Muscle of leg (tissue), 11 donors: ENCODE data around the gene SP2. TPM values are rescaled to one million over a fixed set of nuclear protein-coding genes. Genes with fewer than 3 reads are reported as not detected.
"Not testable (repeated sequence)": the region's sequence is repeated elsewhere in the genome, so short reads cannot be mapped to it uniquely, and the experiment has no call there.

ENCODE experiments used
- DNase-seq: peaks from one replicate; pipeline ENCODE4 v3.0.0; 2013
- H3K27ac ChIP-seq: one replicate; pipeline ENCODE4 v1.5.1; 2013; ENCODE audit warnings: mild to moderate bottlenecking, low read length, control low read depth
- H3K27me3 ChIP-seq: one replicate; pipeline ENCODE4 v1.6.1; 2013; ENCODE audit warnings: low read length; ENCODE audit not compliant: control insufficient read depth, insufficient read depth
- H3K36me3 ChIP-seq: one replicate; pipeline ENCODE4 v1.6.1; 2013; ENCODE audit warnings: low read length; ENCODE audit not compliant: control insufficient read depth, insufficient read depth
- H3K4me1 ChIP-seq: one replicate; pipeline ENCODE4 v1.6.1; 2013; ENCODE audit warnings: low read length; ENCODE audit not compliant: control insufficient read depth, insufficient read depth
- H3K4me3 ChIP-seq: one replicate; pipeline ENCODE4 v1.5.1; 2013; ENCODE audit warnings: low read length, control low read depth
- H3K9me3 ChIP-seq: replicated peaks from 2 replicates; pipeline ENCODE4 v1.6.1; 2013; ENCODE audit warnings: low read depth, low read length; ENCODE audit not compliant: control insufficient read depth
- WGBS: methylation state at CpG from one replicate; pipeline ENCODE4 v1.1.5; 2013; ENCODE audit warnings: missing lambda C conversion rate; ENCODE audit not compliant: insufficient coverage; 5-methylcytosine and 5-hydroxymethylcytosine counted together
- polyA plus RNA-seq, 8 donors: library from polyadenylated mRNA; unstranded; fragments of 120-200 nt; gene quantifications; one replicate each; pipeline versions ENCODE4 v1.2.1 to v1.2.3, GENCODE V29; 2013; ENCODE audit warnings: inconsistent platforms in 1 of 8, low replicate concordance in 1 of 8; ENCODE audit not compliant: insufficient read length in 8 of 8, insufficient read depth in 1 of 8
- total RNA-seq: library from RNA; stranded (reverse); fragments of 120-200 nt; gene quantifications from one replicate; pipeline ENCODE4 v1.2.4, GENCODE V29; 2013

SP2 gene
- total and polyA plus RNA-seq, 9 donors, result 2.0 to 19.5 (median 16.0) TPM

DNA sequence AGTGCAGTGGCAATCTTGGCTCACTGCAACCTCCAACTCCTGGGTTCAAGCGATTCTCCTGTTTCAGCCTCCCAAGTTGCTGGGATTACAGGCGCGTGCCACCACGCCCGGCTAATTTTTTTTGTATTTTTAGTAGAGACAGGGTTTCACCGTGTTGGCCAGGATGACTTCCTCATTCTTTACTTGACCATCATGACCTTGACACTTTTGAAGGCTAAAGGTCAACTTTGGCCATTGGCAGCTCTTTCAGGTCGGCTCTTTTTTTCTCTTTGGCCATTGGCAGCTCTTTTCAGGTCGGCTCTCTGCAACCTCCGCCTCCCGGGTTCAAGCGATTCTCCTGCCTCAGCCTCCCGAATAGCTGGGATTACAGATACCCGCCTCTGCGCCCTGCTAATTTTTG is 23.9 kb downstream of the SP2 start:
- H3K27me3 ChIP-seq, H3K27ac ChIP-seq, H3K9me3 ChIP-seq, H3K4me3 ChIP-seq, DNase-seq: not testable (repeated sequence)
- peaks cover 57% of the 10 kb centered on the region for H3K36me3 ChIP-seq
- H3K4me1 ChIP-seq, result peaks cover 14% of the 10 kb centered on the region
- 95% methylated on average over 5 of the region's 14 CpGs for WGBS

DNA sequence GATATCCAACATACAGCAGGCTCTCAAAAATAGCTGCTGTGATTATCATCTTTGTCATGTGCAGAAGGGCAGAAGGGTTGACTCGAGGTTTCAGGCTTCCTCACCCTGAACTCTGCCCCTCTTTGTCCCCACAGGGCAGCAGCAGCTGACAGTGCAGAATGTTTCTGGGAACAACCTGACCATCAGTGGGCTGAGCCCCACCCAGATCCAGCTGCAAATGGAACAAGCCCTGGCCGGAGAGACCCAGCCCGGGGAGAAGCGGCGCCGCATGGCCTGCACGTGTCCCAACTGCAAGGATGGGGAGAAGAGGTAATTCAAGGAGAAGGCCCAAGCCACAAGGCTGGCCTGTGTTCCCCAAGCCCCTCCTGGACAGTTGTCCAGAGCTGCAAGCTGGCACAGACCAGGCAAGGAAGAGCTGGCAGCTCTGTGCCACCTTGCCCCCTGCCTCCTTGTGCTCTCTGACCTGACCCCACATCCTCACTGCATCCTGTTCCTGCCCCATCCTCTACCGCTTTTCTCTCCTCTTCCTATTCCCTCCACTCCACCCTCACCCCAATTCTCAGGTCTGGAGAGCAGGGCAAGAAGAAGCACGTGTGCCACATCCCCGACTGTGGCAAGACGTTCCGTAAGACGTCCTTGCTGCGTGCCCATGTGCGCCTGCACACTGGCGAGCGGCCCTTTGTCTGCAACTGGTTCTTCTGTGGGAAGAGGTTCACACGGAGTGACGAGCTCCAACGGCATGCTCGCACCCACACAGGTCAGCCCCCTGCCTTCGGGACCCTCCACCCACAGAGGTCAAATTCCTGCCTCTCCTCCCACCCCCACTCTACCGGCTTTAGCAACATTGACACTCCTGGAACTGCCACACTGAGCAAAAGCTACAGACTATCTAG is 29.0 kb downstream of the SP2 start:
- no peaks in the 10 kb centered on the region for H3K9me3 ChIP-seq
- H3K4me3 ChIP-seq, result no peak overlapping the region
- H3K36me3 ChIP-seq, result peaks cover 75% of the 10 kb centered on the region
- no peak overlapping the region for H3K27ac ChIP-seq
- no peak for DNase-seq
- 86% methylated on average over 14 of the region's 23 CpGs for WGBS
- H3K4me1 ChIP-seq, result peaks cover 13% of the 10 kb centered on the region
- no peaks in the 10 kb centered on the region for H3K27me3 ChIP-seq

DNA sequence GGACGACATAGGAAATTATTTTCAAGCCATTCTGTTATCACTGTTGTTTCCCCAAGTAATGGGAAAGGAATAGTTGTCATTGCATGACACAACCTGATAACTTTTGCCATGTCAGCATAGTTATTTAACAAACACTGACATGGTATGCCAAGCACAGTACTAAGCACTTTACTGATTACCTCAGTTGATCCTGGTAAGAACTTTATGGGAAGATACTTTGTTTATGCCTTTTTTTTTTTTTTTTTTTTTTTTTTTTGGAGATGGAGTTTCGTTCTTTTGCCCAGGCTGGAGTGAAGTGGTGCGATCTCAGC is 29.6 kb downstream of the SP2 start:
- Histone ChIP-seq H3K4me3 (no peak overlapping the region), H3K36me3 (peaks cover 80% of the 10 kb centered on the region), H3K9me3 (no peaks in the 10 kb centered on the region), H3K4me1 (peaks cover 19% of the 10 kb centered on the region), H3K27ac (no peak overlapping the region), H3K27me3 (no peaks in the 10 kb centered on the region)
- WGBS, result no CpG with 5 or more reads among the region's 3 CpGs
- no peak for DNase-seq

DNA sequence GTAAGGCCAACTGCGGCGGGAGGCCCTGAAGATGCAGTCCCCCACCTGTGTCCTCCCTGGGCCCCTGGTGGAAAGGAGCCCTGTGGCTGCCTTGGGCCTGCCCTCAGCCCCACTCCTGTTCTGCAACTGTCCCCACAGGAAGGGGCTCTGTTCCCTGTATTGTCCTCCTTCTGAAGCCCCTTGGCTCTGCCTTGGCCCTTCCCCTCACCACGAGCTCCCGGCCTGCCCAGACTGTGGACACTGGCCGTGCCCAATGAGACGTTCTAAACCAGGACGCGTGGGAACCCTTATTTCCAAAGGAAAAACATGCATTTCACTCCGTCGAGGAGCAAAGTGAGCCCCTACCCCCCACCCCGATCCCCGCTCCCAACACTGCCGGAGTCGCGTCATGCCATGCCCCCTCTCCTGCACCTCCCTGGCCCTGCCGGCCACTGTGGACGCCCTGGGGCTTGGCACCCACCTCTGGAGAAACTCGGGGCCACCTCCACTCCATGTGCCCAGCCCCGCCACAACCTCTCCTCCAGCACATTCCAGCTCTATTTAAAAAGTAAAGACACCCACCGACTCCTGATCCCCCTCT is 31.9 kb downstream of the SP2 start:
- DNase-seq, result no peak
- whole genome bisulfite sequencing, result 91% methylated on average over 14 of the region's 20 CpGs
- H3K4me1 ChIP-seq, result peaks cover 21% of the 10 kb centered on the region
- H3K27me3 ChIP-seq, result no peaks in the 10 kb centered on the region
- H3K27ac ChIP-seq, result no peak overlapping the region
- no peaks in the 10 kb centered on the region for H3K9me3 ChIP-seq
- no peak overlapping the region for H3K4me3 ChIP-seq
- peaks cover 72% of the 10 kb centered on the region for H3K36me3 ChIP-seq

DNA sequence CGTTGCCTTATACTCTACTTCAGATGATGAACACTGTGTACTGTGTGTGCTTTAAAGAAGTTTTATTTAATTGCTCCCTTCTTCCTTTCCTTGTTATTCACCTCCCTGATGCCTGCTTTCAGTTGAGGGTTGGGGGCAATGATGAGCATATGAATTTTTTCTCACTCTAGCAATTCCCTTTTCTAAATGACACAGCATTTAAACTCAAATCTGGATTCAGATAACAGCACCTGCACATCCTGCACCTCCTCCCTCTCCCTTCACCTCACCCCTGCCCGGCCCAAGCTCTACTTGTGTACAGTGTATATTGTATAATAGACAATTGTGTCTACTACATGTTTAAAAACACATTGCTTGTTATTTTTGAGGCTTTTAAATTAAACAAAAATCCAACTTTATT is 32.4 kb downstream of the SP2 start:
- Histone ChIP-seq H3K9me3 (no peaks in the 10 kb centered on the region), H3K27ac (peak overlapping the region; percentile 84), H3K27me3 (no peaks in the 10 kb centered on the region), H3K36me3 (peaks cover 67% of the 10 kb centered on the region), H3K4me3 (no peak overlapping the region), H3K4me1 (peaks cover 21% of the 10 kb centered on the region)
- no peak for DNase-seq
- no CpG with 5 or more reads among the region's 2 CpGs for WGBS

DNA sequence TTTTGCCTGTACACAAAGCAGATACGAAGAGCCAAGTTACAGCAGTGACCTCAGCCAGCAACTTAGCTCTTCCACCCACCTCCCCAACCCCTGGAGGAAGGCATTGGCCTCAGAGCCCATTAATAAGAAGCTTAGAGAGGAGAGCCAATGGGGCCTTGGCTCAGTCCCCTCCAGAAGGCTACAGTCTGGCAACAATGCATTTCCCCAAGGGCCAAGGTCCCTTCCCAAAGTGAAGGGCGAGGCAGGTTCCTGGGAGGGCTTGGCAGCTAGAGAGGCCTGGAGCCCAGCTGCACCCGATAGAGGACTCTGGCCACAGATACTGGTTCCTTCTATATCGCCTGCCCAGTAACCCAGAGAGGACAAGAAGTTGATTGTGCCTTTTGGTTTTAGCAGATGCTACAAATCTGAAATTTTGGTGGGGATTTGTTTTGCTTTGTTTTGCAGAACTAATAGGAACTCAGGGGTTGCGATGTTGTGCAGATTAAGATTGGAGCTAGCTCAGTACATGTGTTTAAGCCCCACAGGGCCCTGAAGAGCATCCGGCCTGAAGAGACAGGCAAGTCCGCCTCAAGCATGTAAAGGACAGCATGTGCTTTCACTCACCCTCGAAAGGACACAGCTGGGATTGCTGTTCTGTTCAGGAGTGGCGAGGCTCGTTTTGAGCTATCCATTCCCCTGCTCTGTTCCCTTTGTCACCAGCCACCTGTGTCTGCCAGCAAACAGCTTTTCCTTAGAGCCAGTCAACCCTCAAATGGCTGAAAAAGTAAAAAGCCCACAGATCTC is 33.4 kb downstream of the SP2 start:
- Histone ChIP-seq H3K27ac (peak overlapping the region; percentile 84), H3K27me3 (no peaks in the 10 kb centered on the region), H3K4me1 (peaks cover 21% of the 10 kb centered on the region), H3K36me3 (peaks cover 58% of the 10 kb centered on the region), H3K4me3 (no peak overlapping the region), H3K9me3 (no peaks in the 10 kb centered on the region)
- peak; percentile 91 for DNase-seq
- WGBS, result 40% methylated on average over 8 of the region's 10 CpGs

DNA sequence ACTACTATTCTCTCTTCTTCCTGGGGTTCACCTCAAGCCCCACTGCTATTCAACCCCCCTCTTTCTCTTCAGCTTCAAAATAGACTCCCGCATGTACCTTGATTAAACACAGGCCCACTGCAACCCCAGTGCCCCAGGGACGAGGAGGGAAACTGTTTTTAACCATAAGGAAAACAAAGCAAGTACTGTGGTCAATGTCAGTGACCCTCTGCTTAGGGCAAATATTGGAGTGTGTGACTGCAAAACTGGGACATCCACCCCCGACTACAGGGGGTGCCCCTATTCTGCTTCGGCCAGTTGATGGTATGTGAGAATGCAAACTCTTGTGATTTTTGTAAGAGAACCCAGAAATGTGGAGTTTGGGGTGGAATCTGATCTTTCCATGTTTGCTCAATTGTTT is 35.8 kb downstream of the SP2 start:
- WGBS, result 90% methylated on average over 2 of the region's 4 CpGs
- Histone ChIP-seq H3K9me3 (no peaks in the 10 kb centered on the region), H3K36me3 (peaks cover 38% of the 10 kb centered on the region), H3K4me3 (no peak overlapping the region), H3K27ac (no peak overlapping the region), H3K4me1 (peaks cover 21% of the 10 kb centered on the region), H3K27me3 (no peaks in the 10 kb centered on the region)
- DNase-seq, result no peak

DNA sequence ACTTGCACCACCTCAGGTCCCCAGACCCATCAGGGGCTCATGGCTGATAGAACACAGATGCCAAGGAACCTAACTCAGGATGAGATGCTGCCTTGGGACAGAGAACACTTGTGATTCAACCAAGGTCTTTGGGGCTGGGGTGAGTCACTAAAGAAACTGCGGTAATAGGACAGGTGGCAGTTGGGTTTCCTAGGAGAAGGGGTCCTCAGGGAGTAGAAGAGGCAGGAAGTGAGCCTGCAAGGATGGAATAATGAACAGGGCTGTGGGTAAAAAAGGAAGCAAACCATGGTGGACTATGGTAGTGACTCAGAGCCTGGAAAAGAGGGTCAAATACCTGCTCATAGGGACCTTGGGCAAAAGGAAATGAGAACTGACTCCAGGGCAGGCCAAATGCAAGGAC is 38.8 kb downstream of the SP2 start:
- WGBS, result 78% methylated on average over 1 of the region's 1 CpG
- H3K4me3 ChIP-seq, result no peak overlapping the region
- H3K9me3 ChIP-seq, result no peaks in the 10 kb centered on the region
- no peak overlapping the region for H3K27ac ChIP-seq
- DNase-seq, result no peak
- peaks cover 12% of the 10 kb centered on the region for H3K36me3 ChIP-seq
- no peaks in the 10 kb centered on the region for H3K27me3 ChIP-seq
- peaks cover 9% of the 10 kb centered on the region for H3K4me1 ChIP-seq

DNA sequence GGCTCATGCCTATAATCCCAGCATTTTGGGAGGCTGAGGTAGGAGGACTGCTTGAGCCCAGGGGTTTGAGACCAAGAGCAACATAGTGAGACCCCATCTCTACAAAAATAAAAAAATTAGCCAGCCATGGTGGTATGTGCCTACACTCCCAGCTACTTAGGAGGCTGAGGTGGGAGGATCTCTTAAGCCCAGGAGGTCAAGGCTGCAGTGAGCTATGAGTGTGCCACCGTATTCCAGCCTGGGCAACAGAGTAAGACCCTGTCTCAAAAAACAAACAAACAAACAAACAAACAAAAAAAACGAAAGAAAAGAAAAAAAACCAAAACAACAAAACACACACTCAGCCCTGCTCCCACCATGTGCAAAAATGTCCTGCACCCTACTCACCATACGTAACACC is 39.4 kb downstream of the SP2 start:
- not testable (repeated sequence) for H3K36me3 ChIP-seq, H3K4me1 ChIP-seq, H3K9me3 ChIP-seq, H3K27me3 ChIP-seq, H3K4me3 ChIP-seq, H3K27ac ChIP-seq, DNase-seq
- no CpG with 5 or more reads among the region's 3 CpGs for WGBS

DNA sequence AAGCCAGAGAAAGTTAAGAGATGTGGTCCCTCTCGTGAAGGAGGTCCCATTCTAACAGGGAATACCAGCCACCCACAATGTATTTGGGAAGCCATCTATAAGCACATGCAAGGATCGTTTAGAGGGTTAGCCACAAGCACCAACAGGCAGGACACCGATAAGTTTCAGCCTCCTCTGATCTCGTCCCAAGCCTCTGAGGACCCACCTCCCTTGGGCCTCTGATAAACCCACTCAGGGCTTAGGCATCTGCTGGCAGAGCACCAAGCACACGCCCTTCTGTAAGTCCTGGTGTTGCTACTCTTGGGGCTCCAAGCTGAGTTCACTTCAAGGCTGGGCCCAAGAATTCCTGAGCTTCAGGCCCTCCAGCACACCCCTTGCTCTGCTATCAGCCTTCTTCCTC is 39.9 kb downstream of the SP2 start:
- no peaks in the 10 kb centered on the region for H3K27me3 ChIP-seq
- peaks cover 5% of the 10 kb centered on the region for H3K4me1 ChIP-seq
- DNase-seq, result peak; percentile 48
- H3K4me3 ChIP-seq, result no peak overlapping the region
- H3K27ac ChIP-seq, result no peak overlapping the region
- 89% methylated on average over 4 of the region's 5 CpGs for WGBS
- H3K36me3 ChIP-seq, result peaks cover 3% of the 10 kb centered on the region
- H3K9me3 ChIP-seq, result no peaks in the 10 kb centered on the region
